Measurements from ENCODE around the gene CAVIN4.
A peak's percentile ranks its signal among the peaks of the same experiment; 100 is the strongest.

Gene CAVIN4

GRCh38 chr9:100591139-100591538 lies 13.3 kb downstream of the CAVIN4 start:
- DNase-seq: no peak

GRCh38 chr9:100591639-100592412 lies 13.9 kb downstream of the CAVIN4 start:
- no peak for DNase-seq

DNA sequence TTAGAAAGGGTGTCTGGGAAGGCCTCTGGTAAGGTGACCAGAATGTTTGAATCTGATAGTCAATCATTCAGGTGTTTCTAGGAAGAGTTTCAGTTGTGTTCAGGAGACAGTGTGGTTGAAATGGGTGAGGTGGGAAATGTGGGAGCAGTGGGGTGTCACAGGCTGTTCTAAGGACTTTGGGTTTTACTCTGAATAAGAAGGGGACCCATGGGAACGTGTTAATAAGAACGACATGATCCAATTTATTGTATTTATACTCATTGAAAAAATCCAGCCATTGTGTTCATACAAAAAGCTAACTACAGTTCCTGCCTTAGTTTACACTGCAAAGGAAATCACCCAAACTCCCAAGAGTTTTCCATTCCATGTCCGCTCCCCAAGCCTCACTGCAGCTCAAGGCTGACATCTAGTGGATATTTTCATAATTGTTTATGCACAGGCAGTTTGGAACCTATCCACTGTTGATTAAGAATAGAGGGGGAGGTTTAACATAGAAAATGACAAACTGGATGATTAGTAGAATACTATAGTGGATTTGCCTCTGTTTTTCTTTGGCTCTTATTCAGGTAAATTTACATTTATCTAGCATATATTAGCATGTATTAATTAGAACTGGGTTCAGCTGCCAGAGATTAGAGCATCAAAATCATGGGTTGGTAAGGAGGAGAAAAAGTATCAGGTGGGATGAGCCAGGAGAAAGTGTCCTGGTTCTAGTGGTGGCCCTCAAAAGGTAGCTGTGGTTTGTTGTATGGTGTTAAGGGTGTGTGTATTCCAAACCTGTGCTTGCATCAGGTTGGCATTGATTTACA lies 17.7 kb downstream of the CAVIN4 start:
- no peak for DNase-seq

GRCh38 chr9:100597236-100597635 lies 19.4 kb downstream of the CAVIN4 start:
- DNase-seq: no peak

- DNase-seq: peak; percentile 72
These were observed 20.8 kb downstream of the CAVIN4 start for GRCh38 chr9:100598641-100599145.

DNA sequence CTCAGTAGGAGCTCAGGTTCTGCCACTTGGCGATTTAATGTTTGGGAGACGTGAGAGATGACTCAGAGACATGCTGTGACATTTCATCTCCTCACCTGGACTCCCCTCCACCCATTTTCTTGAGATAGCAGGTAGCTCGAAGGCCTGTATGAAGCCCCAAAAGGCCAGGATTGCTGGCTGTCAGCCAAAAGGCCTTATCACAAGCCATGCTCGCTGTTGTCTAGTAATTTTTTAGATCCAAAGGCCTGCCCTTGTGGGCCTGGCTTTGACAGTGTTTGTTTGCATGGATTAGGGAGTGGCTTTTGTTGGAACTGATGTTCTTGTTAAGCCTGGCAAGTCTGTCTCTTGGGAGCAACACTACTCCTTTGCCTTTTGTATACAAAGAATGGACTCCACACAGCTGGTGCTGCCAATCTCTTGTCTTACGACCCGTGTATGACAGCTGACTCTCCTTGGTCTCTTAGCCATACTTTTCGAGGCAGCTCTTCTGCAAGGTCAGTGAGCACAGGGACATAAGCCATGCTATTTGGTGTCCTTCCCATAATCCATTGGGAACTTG lies 22.7 kb downstream of the CAVIN4 start:
- no peak for DNase-seq

DNA sequence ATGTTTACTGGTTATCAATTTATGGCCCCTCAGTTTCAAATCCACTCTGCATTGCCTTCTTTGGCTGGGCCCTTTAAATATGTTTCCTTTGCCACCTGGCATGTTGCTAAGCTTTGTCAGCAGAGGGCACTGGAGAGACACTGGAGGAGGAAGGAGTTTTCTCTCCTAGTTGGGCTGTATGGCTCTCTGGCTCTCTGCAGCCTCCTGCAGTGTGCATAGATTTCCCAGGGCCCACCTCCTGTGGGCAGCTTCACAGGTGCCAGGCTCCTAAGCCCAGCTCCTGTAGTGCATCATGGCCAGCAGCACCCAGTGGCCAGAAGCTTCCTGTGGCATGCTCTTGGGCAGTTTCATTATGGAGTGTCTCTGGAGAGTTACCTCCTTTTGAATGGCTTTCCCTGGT lies 23.3 kb downstream of the CAVIN4 start:
- DNase-seq: no peak

DNA sequence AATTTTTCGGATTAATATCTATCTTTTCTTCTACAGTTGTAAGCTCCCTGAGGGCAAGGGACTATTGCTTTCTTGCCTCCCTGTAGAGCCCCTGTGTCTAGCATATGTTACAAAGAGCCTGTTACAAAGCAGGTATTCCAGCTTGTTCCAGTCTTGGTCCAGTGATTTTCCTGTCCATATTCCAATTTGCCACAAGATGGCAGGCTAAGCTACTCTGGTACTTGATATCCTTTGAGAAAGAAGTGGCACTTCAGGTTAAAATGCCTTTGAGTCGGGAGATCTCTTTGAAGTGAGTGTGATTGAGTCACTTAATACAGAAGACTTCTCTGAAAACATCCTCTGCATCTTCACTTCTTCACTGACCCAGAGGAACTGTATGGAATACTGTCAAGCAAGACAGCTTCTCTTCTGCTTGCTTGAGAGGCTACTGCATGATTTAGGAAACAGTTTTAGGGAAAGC lies 24.5 kb downstream of the CAVIN4 start:
- no peak for DNase-seq

- DNase-seq: no peak
These were observed 27.5 kb downstream of the CAVIN4 start for GRCh38 chr9:100605405-100605804.

- no peak for DNase-seq
These were observed 41.3 kb downstream of the CAVIN4 start for GRCh38 chr9:100619194-100619593.

- no peak for DNase-seq
These were observed 41.8 kb downstream of the CAVIN4 start for GRCh38 chr9:100619665-100620064.

- no peak for DNase-seq
These were observed 46.1 kb downstream of the CAVIN4 start for GRCh38 chr9:100623969-100624368.

DNA sequence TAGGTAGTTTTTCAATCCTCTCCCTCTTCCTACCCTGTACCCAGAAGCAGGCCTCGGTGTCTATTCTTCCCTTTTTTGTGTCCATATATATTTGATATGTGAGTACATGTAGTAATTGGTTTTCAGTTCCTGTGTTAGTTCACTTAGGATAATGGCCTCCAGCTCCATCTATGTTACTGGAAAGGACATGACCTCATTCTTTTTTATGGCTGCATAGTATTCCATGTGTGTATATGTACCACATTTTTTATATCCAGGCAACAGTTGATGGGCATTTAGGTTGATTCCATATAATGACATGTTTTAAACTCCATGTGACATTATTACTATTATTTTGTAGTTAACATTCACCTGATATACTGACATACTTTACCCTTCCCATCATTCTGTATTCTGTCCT lies 49.1 kb downstream of the CAVIN4 start:
- DNase-seq: no peak

- DNase-seq: no peak
These were observed 59.9 kb downstream of the CAVIN4 start for GRCh38 chr9:100637787-100638186.
